ENCODE data around the gene CPZ.

- no peak for TF ChIP-seq HDGF (IDR thresholded peaks at IDR 0.05)
- no peak for TF ChIP-seq POLR2AphosphoS5 (IDR thresholded peaks at IDR 0.05; ENCODE audit: low read length)
- no peak for TF ChIP-seq MAX (IDR thresholded peaks at IDR 0.05; ENCODE audit: low read depth, low read length)
- TF ChIP-seq ATF2 (IDR thresholded peaks at IDR 0.05; ENCODE audit: low read length) = no peak
- TF ChIP-seq PRDM15 (CRISPR knock-in tag; IDR thresholded peaks at IDR 0.05) = no peak
- TF ChIP-seq FOXM1 (IDR thresholded peaks at IDR 0.05; ENCODE audit: low read depth, low read length) = no peak
- TF ChIP-seq CTCF (IDR thresholded peaks at IDR 0.05 in 2 of 3, conservative IDR thresholded peaks at IDR 0.05 in 1 of 3; ENCODE audit: control insufficient read depth in 2 of 3, extremely low read depth in 1 of 3, insufficient read depth in 1 of 3, low read depth in 3 of 3, low read length in 3 of 3) = no peak
- no peak for TF ChIP-seq RAD21 (IDR thresholded peaks at IDR 0.05; ENCODE audit: insufficient read depth, low read depth, low read length)
- TF ChIP-seq SUZ12 (IDR thresholded peaks at IDR 0.05; ENCODE audit: unreplicated experiment) = no peak
- no peak for TF ChIP-seq CHD2 (IDR thresholded peaks at IDR 0.05; ENCODE audit: borderline replicate concordance, low read depth, low read length)
Measured at GRCh38 chr4:8602686-8603430, 10.3 kb downstream of the CPZ start.

Measured in GM12878 (cell line).